NCI-H1105 treated with DMSO at 0.1 percent for 48 hours (cell line): Measurements from ENCODE around the gene POLR2C.
A peak's percentile ranks its signal among the peaks of the same experiment; 100 is the strongest.
"Not testable (repeated sequence)": the region's sequence is repeated elsewhere in the genome, so short reads cannot be mapped to it uniquely, and the experiment has no call there.

Experiments used
- DNase-seq: peaks from one replicate; lab custom pipeline; 2025; lab: John Stamatoyannopoulos, UW

The POLR2C gene

DNA sequence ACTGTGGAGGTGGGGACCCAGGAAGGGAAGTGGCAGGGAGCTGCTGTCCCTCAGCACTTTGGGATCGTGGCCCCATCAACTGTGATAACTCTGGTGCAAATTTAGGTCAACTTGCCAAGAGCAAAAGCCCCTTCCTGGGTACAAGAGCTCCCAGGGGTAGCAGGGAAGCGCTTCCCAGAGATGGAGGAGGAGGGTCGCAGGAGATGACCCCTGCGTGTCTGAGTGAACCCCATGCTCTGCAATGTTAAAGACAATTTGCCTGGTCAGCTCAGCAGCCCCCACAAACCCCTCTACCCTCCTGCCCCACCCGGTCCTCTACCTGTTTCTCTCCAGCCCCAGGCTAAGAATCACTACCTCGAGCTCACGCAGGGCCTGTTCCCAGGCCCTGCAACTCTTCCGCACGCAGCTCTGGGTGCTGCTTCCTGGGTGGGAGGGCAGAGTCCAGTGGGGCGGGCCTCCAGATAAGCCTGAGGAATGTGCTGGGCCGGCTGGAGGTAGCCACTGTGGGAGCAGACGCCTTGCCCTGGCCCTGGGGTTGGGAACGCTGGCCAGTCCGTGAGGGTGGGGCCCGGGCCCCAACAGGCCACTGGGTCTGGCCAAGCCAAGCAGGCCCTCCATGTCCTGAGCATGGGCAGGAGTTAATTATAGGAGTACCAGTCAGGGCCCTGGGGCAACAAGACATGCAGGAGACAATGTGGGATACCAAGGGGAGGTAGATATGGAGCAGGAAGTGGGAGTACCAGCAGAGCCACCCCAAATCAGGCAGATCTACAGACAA is 17.7 kb downstream of the POLR2C start:
- no peak for DNase-seq

- no peak for DNase-seq
These were observed 18.3 kb downstream of the POLR2C start for GRCh38 chr16:57480754-57481230.

DNA sequence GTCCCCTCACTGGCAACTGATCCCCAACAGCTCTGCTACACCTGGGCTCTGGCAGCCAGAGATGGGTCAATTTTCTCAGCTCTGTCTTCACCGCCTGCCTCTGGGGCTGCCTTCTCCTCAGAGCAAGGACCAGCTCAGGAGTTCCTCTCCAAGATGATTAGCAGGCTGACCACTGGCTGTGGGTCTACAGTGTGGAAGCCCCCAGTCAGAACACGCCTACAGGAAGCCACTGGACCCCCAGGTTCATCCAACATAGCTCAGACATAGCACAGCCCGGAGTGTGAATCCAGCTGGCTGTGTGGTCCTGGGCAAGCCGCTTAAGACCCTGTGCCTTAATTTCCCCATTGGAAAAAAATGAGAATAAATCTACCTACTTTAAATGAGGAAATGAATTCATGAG is 18.9 kb downstream of the POLR2C start:
- DNase-seq: no peak

GRCh38 chr16:57482845-57483545 is 20.5 kb downstream of the POLR2C start:
- no peak for DNase-seq

- DNase-seq: no peak
These were observed 21.4 kb downstream of the POLR2C start for GRCh38 chr16:57483725-57484514.

DNA sequence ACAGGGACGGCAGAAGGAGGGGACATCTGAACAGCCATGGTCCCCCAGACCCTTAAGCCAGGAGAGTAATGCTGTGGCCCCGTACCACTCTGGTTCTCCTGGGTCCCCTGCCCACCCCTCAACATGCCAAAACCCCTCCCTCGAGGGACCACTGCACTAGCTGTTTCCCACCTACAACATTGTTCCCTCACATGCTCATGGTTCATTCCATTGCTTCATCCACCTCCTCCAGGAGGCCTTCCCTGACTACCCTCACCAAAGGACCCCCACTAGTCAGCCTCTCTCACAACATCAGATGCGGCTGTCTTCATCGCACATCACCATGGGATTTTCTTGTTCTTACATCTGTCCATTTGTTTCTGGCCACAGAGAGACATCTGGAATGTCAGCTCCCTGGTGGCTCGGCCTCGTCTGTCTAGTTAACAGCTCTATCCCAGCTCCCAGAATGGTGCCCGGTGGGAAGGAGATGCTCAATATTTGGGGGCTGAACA is 22.1 kb downstream of the POLR2C start:
- no peak for DNase-seq

DNA sequence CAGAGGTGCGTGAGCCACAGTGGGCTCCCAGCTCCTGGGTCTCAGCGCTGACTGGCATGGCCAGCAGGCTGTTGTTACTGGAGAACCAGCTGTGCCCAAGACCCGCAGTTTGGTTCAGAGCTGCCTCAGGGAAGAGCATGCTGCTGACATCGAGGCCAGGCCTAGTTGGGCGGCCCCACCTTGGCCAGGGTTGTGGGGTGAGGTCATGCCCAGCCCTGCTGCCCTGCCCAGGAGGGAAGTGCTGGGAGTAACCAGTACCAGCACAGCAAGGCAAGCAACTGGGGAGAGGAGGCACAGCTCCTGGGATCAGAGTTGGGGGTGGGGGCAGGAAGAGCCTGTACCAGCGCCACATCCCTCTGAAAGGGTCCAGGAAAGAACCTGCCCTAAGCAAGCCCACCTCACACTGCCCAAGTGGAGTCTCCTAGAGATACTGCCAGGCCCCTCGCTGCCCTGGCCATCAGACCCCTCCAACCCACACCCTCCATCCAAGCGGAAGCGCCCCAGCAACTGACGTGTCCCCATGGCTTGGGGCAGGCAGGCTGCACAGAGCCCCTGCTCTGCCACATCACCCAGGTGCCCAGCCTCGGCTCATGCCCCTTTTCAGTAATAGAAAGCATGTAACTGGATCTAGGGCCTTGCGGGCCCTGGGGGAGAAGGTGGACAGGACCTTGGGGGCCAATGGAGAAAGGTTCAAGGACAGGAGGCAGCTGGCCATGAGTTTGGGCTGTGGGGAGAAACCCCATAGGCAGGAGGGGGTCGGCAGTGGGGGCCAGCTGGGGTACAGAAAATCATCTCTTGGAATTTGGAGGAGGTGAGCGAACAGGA is 22.8 kb downstream of the POLR2C start:
- DNase-seq: no peak

DNA sequence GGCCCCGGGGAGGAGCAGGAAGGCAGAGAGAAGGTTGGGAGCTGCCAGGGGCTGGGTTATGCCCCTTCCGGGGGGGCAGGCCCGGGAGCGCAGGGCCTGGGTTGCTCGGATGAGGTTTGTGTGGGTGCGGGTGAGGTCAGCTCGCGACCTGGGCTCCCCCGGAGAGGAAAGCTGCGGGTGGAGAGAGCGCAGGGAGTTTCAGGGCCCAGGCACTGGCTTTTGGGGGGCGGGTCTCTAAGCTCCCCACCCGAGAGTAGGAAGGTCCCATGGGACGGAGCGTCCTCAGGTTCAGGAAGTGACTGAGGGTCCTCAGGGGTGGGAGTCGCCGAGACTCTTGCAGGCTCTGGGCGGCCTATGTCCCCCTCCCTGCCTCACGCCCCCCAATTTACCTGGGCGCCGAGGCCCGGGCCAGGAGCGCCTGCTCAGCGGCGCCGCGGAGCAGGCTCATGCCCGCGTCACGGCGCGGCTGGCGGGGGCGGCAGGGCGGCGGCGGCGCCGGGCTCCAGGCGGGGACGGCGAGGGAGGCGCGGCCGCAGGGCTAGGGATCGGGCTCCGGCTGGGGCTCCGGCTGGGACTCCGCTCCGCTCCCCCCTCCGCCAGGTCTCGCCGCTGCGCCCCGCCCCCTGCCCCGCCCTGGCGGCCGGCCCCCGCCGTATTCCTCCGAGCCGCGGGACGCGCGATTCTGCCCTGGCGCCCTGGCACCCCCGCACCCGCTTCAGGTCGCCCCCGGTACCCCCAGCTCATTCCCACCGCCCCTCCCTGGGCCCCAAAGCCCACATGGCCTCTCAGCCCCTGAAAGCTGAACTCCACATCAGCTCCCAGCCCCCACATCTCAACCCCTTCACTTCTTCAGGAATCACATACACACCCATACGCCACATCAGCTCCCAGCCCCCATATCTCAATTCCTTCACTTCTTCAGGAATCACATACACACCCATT is 23.7 kb downstream of the POLR2C start, which contains the start of gene DOK4:
Gene DOK4, minus strand, starts transcription at position 578 of the 942 bp plus-strand sequence. CDS start 6,986 bp downstream, outside the sequence.
- peak; percentile 40 for DNase-seq

- DNase-seq: no peak
These were observed 24.7 kb downstream of the POLR2C start for GRCh38 chr16:57486858-57487834.

DNA sequence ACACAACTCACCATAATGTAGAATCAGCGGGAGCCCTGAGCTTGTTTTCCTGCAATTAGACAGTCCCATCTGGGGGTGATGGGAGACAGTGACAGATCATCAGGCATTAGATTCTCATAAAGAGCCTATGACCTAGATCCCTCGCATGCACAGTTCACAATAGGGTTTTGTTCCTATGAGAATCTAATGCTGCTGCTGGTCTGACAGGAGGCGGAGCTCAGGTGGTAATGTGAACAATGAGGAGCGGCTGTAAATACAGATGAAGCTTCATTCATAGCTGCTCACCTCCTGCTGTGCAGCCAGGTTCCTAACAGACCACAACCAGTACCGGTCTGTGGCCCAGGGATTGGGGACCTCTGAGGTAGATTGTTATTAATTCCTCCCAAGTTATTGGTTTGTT is 26.8 kb downstream of the POLR2C start:
- DNase-seq: no peak

DNA sequence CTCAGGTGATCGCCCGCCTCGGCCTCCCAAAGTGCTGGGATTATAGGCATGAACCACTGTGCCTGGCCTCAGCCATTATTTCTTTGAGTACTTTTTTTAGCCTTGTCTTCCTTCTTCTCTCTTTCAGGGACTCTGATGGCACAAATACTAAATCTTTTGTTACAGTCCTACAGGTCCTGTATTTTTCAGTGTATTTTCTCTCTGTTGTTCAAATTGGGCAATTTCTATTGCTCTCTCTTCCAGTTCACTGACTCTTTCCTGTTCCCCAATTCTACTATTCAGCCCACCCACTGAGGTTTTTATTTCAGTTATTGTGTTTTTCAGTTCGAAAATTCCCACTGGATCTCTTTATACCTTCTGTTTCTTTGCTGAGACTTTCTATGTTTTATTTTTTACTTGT is 31.3 kb downstream of the POLR2C start:
- DNase-seq: no peak

DNA sequence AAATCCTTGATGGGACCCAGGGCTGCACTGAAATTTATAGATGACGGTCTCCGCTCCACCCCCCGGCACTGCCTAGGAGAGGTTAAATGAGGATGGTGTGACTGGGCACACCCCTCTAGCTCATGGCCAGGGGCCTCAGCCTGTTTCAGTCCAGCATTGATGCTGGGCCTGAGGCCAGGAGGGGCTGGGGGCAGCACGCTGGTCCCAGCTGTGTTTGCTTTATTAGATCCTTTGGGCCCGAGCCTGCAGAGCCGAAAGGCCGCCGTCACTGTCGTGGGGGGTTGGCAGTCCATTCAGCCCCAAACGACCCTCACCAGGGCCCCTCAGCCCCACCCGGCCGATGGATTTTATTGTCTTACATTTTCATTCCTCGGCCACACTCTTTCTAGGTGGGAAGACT is 34.6 kb downstream of the POLR2C start:
- no peak for DNase-seq

DNA sequence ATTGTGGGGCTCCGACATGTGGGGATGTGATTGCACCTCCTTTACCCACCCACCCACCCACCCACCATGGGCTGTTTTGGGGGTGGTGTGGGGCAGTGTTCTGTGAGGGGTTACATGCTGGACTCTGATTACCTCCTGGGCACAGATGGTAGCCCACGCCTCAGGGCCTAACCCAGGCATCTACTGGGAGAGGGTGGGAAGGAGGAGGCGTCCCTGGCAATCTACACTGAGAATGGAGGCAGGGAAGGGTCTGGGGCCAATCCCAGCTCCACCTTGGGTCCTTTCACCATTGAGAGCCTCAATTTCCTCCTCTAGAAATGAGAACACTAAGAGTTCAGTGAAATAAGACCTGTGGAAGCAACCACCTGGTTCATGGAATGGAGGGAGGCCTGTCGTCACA is 35.6 kb downstream of the POLR2C start:
- no peak for DNase-seq

- DNase-seq: not testable (repeated sequence)
These were observed 37.5 kb downstream of the POLR2C start for GRCh38 chr16:57499941-57500340.

- no peak for DNase-seq
These were observed 38.2 kb downstream of the POLR2C start for GRCh38 chr16:57500578-57501111.

DNA sequence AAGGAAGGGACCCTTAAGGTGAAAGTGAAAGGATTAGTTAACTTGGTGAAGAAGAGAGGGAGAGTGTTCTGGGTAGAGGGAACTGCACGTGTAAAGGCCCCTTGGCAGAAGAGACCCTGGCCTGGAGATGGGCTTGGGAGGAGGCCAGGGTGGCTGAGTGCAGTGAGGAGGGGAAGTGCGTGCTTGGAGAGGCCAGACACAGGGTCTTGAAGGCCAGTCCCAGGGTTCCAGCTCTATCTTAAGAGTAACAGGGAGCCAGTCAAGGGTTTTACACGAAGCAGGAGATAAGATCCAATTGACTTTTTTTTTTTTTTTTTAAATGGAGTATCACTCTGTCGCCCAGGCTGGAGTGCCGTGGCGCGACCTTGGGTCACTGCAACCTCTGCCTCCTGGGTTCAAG is 39.0 kb downstream of the POLR2C start:
- no peak for DNase-seq

GRCh38 chr16:57502048-57502775 is 39.7 kb downstream of the POLR2C start:
- DNase-seq: no peak

DNA sequence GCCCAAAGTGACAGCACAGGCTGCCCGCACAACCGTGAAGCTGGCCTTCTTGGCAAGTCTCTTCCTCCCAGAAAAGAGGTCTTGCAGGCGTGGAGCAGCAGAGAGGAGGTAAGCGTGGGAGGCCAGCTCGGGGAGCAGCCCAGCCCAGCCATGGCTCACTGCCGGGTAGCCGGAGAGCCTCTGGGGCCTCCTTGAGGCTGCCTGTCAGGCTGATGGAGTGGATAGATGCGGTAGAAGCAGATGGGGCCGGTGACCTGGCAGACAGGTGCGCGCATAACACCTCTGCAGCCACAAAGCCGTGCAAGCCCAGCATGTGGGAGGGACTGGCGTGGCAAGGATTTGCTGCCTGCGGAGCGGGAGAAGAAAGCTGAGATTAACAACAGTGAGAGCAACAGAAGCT is 40.9 kb downstream of the POLR2C start:
- DNase-seq: peak; percentile 30
